ENCODE measurements around the gene PPARG.

DNA sequence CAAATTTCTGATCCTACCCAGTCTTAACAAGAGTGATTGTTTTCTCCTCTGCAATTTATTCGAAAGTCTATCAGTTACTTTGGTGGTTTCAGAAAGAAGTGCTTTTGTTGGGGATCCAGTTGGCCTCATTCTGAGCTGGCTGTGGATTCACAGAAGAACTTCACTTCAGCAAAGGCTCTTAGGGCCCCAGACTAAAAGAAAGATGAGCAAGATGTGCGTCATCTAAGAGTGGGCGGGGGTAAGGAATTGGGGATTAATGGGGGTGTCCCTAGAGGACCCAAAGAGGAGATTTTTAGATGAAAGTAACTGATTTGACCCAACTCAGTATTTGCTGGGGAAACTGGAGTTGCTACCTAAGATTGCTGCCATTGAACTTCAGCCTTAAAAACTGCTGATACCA is 131.5 kb downstream of the PPARG start:
- TF ChIP-seq CTCF (IDR thresholded peaks at IDR 0.05 in 2 of 3, conservative IDR thresholded peaks at IDR 0.05 in 1 of 3; ENCODE audit: borderline replicate concordance in 1 of 3, insufficient read depth in 1 of 3, low read depth in 2 of 3, low read length in 2 of 3) = no peak
- no peak for TF ChIP-seq ZBTB33 (IDR thresholded peaks at IDR 0.05; ENCODE audit: extremely low read depth, insufficient replicate concordance, low read length)
- no peak for TF ChIP-seq ZNF274 (IDR thresholded peaks at IDR 0.05; ENCODE audit: low read depth, low read length)
- no peak for TF ChIP-seq REST (IDR thresholded peaks at IDR 0.05; ENCODE audit: low read depth)
- no peak for TF ChIP-seq ATF3 (IDR thresholded peaks at IDR 0.05)
- TF ChIP-seq POLR2A (IDR thresholded peaks at IDR 0.05; ENCODE audit: borderline replicate concordance, extremely low read depth, insufficient read depth, insufficient read length) = no peak
- no peak for TF ChIP-seq POLR2AphosphoS5 (IDR thresholded peaks at IDR 0.05; ENCODE audit: low read depth, low read length)
- TF ChIP-seq EZH2 (IDR thresholded peaks at IDR 0.05) = no peak
- TF ChIP-seq TCF7L2 (IDR thresholded peaks at IDR 0.05; ENCODE audit: borderline replicate concordance, extremely low read depth, insufficient read depth, insufficient read length) = no peak
- TF ChIP-seq YY1 (IDR thresholded peaks at IDR 0.05; ENCODE audit: extremely low read depth, insufficient replicate concordance, low read depth, low read length) = no peak
- no peak for TF ChIP-seq RAD21 (IDR thresholded peaks at IDR 0.05; ENCODE audit: low read depth)
